ENCODE data around the gene PDSS2. TPM values are rescaled to one million over a fixed set of nuclear protein-coding genes. Genes with fewer than 3 reads are reported as not detected.

The PDSS2 gene
- total RNA-seq, 2 donors from 2014 or later = 22.5 to 29.4 TPM

DNA sequence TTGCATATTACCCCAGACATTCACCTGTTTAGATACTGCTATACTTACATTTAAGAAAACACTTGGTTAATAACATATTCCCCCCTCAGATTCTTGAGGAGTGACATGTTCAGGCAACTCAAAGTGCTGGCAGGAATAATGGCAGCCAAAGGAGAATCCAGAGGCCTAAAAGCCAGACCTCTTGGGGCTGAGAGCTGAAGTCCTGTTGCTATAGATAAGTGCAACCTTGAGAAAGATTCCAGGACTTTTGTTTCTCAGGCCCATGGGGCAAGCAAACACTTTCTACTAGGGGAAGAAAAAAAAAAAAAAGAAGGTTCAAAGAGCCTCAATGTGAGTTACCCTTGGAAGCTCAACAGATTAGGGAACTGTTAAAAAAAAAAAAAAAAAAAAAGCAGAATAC, 211.2 kb downstream of the PDSS2 start:
- no peak for ATAC-seq
- intact Hi-C loops (cut with DNase I, micrococcal nuclease) = no loop called here
- DNase-seq = no peak

DNA sequence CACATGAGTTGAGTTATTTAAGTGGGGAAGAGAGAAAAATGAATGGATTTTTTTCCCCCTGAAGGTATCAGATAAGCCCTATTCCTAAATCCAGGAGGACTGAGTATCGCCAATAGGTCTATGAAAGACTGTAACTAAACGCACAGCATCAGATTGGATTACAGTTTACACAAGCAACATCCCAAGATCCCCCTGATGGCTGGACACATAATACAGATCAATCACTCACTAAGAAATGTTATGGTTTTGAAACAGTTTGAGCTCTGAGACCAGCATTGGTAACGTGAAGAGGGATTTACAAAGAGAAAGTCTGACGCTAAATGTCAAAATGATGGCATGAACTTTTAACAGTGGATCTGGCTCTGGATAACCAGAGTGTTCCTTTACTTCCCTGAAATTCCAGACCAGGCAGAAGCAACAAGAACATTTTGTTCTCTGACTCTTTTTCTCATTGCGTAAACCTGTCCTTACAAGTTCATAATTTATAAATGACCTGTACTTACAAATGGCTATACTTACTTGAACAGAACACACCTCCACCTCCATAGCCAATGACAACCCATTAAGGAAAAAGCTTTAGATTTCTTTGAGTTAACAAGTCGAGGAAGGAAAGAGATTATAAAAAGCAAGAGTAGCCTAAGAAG, 212.3 kb downstream of the PDSS2 start:
- DNase-seq (no peak), ATAC-seq (no peak)
- intact Hi-C loops (cut with DNase I, micrococcal nuclease) = no loop called here

DNA sequence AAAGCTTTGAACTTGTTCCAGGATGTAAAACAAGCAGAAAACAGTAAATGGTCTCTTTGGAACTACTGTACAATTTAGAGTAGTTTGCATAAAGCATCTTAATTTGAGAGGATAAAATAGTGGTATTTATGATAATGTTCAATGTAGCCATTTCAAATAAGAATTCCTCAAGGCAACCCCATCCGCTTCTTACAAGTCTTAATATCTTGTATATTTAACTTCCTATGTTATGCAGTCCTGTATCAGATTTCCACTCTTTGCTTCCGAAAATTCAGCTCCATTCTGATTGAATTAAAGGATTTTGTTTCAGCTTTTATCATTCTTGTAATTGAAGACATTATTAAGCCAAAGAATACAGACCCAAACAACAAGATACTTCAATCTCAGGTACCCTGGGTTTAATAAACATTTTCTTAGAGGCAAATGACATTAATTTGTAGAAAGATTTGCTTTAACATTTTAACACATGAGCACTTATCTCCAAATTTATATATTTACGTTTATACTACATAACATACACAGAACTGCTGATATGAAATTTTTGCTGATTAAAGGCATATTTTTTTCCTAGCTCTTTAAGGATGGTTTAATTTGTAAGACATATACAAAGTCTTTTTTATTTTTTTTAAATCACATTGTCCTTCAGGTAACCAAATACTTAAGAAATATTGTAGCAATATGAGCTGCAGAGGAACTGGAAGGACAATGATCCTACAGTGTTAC, 213.0 kb downstream of the PDSS2 start:
- intact Hi-C loops (cut with DNase I, micrococcal nuclease) = no loop called here
- DNase-seq (no peak), ATAC-seq (no peak)

DNA sequence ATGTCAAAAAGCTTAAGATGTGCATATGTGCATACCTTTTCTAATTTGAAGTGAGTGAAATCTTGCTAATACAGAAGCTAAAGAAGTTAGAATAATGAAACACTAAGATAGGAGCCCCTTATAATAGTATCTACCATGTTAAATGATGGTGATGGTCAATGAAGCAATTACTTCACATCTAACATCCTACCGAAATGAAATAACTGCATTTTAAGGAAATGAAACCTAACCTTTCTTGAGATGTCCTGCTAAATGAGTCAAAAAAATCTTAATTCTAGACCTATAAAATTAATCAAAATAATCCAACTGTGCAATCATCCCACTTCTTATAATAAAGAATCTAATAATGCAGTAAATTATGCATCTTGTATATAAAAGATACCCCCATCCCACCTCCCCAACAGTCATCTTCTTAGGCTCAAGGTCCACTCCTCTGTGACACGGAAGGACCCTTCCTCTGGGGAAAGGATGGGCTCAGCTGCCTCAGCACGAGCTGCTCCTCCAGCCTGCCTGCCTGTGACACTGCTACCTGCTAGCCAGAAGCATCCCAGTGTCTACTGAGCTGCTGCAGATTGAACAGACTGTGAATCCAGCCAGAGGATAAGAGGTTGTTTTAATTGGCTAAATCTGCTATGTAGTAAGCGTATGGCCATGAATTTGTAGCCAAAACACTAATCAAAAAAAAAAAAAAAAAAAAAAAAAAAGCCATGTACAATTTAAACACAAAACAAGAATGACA, 214.5 kb downstream of the PDSS2 start:
- ATAC-seq (no peak), DNase-seq (no peak)
- intact Hi-C loops (cut with DNase I, micrococcal nuclease) = no loop called here

DNA sequence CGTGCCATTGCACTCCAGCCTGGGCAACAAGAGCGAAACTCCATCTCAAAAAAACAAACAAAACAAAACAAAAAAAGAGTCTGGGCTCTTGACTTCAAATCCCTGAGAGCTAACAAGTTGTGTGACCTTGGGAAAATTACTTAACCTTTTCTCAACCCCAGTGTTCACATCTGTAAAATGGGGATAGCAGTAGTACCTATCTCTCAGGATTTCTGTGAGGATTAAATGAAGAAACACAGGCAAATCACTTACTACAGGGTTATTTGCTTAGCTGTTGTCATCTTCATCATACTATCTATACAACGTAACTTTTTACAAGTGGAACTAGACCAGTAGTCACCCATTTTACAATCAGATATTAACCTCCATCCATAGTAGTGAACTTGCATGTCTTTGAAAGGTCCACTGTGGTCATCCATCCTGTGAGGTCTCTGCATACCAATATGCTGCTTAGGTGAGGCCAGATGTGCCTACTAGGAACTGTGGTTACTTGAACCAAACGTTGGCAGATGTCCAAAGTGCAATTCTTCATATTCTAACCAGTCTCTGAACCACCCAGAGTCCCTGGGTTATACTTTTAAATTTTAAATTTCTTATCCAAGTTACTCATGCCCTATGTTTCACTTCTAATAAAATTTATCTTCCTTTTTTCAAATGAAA, 215.2 kb downstream of the PDSS2 start:
- DNase-seq (no peak), ATAC-seq (no peak)
- intact Hi-C loops (cut with DNase I, micrococcal nuclease) = no loop called here

DNA sequence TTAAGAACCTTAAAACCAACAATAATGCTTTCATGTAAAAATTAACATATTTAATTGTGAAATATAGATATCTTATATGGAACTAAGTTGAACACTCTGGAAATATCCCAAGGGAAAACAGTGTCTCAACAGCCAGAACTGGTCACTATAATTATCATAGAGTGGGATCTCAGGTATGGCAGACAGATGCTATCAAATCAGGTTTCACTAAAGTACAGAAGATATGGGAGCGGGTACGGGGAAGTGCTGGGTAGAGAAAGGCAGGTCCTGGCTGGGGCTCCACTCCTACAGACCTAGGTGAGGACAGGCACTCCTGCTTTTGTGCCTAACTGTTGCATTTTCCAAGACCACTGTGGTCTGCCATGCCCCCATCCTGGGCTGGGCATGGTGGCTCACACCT, 215.9 kb downstream of the PDSS2 start:
- DNase-seq = no peak
- intact Hi-C loops (cut with DNase I, micrococcal nuclease) = no loop called here

DNA sequence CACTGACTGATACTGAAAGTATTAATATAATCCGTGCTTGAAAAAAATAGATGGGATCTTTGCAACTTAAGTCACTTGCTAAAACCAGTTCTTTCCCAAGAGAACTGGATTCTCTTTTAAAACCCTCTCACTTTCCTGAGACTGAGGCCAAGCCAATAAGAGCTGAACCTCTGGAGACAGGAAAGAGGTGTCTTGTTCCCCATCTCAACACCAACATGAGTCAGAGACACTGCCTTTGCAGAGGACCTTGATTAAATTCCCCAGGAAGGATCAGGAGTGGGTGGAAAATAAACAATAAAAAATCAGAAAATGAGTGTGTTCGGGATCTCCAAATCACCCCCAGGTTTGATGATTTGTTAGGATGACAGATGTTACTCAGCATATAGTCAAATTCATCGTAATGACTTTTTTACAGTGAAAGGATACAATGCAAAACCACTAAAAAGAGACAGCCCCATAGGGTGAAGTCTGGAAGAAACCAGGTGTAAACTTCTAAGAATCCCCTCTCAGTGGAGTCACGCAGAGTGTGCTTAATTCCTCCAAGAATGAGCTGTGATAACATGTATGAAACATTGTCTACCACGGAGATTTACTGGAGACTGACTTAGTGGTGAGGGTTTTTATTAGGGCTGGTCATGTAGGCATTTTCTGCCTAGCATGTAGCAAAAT, 221.2 kb downstream of the PDSS2 start:
- no peak for DNase-seq
- intact Hi-C loops (cut with DNase I, micrococcal nuclease) = no loop called here
- ATAC-seq = no peak

More for the DNA sequence above, 215.9 kb downstream of the PDSS2 start:
- no peak for ATAC-seq

DNA sequence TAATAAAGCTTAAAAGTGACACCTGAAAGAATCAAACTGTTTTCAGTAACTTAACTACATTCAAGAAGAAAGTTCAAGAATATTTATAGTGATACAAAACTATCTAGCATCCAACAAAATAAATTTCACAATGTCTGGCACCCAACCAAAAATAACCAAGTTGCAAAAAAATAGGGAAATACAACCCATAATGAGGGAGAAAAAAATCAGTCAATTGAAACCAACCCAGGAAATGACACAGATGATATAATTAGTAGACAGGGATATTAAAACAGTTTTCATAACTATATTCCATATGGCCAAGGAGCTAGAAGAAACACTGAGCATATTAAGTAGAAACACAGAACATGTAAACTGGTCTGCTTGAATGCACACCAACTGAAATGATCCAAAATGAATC, 223.9 kb downstream of the PDSS2 start:
- DNase-seq (no peak), ATAC-seq (no peak)
- intact Hi-C loops (cut with DNase I, micrococcal nuclease) = no loop called here

DNA sequence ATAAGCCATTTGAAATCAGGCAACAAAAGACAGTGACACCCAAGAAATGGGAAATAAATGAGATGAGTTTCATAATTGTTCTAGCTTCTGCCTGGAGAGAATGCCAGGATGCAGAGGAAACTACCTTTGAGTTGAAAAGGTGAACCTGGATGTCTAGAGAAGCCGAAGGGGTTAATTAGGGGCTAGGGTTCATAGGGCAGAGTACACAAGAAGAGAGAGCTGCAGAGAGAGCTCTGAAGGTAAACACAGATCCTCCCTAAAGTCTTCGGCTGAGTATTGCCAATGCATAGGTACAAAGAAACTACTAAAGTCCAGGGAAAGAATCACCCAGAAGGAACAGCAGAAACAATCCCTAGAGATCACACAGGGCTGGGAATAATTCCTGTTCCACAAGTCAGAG, 224.4 kb downstream of the PDSS2 start:
- intact Hi-C loops (cut with DNase I, micrococcal nuclease) = no loop called here
- no peak for DNase-seq
- peak; percentile 69 for ATAC-seq

DNA sequence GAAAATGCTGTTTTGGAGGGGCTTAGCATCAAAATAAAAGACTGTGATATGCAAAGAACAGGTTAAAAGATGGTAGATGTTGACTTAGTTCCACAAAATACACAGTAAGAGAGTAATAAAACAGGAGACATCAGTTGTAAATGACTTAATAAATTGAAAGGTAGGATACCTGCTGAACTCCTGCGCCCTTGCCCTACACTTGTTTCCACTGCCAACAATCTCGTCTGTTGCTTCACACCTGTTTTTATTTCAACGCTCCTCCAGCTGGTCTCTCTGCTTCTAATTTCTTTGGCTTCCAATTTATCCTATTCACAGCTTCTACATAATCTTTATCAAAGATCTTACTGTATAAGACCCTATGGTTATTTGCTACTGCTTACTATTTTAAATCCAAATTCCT, 228.1 kb downstream of the PDSS2 start:
- intact Hi-C loops (cut with DNase I, micrococcal nuclease) = no loop called here
- DNase-seq (no peak), ATAC-seq (no peak)

DNA sequence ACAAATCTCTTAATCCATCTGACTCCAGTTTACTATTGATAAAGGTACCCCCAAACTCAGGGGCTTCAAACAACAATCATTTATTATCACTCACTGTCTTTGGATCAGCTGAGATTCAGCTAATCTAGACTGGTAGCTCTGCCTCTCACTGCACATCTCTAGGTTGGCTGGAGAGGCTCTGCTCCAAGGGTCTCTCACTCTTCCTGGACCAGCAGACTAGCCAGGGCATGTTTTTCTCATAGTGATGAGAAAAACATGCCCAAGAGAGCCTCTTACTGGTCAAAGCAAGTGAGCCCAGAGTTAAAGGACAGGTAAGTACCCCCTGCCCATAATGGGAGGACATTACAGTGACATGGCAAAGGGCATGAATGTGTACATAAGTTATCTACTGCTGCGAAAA, 228.9 kb downstream of the PDSS2 start:
- intact Hi-C loops (cut with DNase I, micrococcal nuclease) = no loop called here
- DNase-seq = no peak
- ATAC-seq = no peak

DNA sequence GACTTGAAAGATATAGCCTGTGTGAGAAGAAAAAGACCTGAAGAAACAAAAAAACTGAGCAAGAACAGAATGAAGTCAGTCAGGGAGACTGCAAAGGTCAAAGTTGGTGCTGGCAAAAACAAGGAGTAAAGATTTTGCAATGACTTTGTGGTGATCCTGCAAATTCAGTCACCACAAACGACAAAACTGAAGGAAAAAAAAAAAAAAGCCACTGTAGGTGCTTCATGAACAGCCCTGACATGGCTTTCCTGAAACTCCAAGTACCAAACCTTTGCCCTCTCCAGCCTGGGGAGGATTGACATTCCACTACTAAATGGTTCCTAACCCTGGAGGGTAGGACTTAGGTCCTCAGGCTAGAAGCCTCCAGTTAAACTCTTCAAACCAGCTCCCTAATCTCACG, 229.3 kb downstream of the PDSS2 start:
- intact Hi-C loops (cut with DNase I, micrococcal nuclease) = no loop called here
- no peak for DNase-seq
- ATAC-seq = no peak

DNA sequence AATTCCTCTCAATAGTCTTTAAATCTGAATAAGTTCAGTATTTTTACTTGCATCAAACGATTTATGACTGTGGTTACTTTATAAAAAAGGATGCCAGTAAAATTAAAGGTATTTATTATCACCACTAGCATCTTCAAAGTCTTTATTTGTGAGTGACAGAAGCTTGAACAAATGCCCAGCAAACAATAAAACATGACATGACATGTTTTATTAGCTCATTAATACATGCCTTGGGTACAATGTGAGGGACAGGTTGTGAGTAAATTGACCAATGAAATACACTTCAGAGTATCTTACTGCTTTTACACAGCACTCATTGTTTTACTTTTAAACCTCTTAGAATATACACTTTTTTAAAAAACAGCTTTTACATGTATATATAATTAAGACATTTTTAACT, 230.6 kb downstream of the PDSS2 start:
- no peak for DNase-seq
- intact Hi-C loops (cut with DNase I, micrococcal nuclease) = no loop called here
- no peak for ATAC-seq

DNA sequence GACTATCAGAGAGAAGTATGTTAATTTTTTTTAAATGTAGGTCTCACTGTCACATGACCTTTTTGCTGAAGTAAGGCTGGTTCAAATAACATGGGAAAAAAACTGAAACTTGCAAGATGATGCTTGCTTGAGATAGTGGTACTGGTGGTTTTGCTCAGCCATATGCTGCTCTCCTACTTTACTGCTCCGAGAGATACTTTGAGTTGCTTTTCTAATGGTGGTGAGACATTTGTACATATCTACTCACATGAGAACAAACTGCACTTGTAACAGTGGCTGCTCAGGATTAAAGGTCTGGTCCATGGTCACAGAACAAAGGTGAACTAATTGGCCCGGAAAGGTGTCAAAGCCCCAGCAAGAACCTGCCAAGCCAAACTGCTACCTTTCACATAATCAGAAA, 237.8 kb downstream of the PDSS2 start:
- intact Hi-C loops (cut with DNase I, micrococcal nuclease) = no loop called here
- DNase-seq (no peak), ATAC-seq (no peak)

DNA sequence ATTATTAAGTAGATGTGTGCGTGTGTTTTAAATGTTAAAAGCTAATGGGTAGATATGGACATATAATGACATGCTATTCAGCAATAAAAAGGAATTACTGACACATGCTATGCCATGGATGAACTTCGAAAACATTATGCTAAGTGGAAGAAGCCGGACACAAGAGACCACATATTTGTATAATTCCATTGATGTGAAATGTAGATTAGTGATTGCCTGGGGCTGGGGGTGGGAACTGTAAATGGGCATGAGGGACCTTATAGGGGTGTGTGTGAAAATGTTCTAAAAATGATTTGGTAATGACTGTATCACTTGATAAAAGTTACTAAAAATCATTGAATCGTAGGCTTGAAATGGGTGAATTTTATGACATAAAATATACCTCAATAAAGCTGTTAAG, 239.5 kb downstream of the PDSS2 start:
- DNase-seq (no peak), ATAC-seq (no peak)
- intact Hi-C loops (cut with DNase I, micrococcal nuclease) = no loop called here

DNA sequence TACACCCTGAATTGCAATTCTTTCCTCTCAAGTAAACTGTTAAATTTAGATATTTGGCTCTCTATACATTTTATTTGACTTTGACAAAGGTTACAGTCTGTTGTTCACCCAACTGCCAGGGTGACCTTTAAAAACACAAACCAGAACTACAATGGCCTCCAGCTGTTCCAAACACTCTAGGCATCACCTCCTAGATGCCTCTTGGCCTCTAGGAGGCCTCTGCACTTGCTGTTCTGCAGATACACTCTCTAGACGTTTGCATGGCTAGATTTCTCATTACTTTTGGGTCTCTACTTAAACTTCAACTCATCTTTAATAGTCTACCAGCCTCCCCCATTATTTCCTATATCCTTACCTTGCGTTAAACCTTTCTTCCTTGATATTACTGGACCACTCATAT, 241.2 kb downstream of the PDSS2 start:
- DNase-seq (no peak), ATAC-seq (no peak)
- intact Hi-C loops (cut with DNase I, micrococcal nuclease) = no loop called here

DNA sequence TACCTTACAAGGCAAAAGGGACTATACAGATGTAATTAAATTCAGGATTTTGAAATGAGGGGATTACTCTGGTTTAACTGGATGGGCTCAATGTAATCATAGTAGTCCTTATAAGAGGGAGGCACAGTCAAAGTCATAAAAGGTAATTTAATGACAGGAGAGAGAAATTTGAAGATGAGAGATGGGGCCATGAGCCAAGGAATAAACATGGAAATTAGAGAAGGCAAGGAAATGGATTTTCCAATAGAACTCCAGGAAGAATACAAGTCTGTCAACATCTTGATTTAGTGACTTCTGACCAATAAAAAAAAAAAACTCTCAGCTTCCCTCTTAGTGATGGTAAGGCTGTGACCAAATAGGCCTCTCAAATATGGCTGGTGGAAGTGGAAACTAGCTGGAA, 242.1 kb downstream of the PDSS2 start:
- ATAC-seq (peak; percentile 84), DNase-seq (no peak)
- intact Hi-C loops (cut with DNase I, micrococcal nuclease) = no loop called here

DNA sequence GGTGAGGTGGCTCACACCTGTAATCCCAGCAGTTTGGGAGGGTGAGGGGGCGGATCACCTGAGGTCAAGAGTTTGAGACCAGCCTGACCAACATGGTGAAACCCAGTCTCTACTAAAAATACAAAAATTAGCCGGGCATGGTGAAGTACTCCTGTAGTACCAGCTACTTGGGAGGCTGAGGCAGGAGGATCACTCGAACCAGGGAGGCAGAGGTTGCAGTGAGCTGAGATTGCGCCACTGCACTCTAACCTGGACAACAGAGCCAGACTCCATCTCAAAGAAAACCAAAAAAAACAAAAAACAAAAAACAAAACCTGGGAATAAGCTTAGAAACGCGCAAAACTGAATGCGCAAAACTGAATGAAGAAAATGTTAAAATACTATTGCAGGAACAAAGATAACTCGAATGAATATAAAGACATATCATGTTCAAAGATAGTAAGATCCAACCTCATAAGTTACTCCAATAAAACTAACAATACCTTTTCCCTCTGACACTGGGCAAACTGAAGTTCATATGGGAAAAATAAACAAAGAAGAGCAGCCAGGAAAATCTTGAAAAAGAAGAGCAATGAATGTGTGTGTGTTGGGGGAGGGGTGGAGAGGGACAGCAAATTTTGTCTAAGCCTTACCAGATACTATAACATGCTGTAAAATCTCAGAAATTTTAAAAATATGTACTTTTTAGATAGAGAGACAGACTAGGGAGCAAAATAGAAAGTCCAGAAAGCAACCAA, 243.0 kb downstream of the PDSS2 start:
- DNase-seq (no peak), ATAC-seq (peak; percentile 53)

DNA sequence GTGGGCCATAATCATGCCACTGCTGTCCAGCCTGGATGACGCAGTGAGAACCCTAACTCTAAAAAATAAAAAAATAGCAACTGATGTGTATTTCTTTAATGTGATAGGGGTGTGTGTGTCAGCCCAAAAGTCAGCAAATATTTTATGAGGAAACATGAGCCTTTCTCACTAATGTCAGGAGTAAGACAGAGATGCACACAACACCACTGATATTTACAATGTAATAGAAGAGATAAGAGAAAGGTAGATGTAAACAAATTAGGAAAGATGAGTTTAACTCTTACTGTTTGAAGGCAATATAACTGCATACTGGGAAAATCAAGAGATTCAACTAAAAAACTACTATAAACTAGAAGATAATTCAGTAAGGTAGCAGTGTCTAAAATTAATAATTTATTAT, 244.0 kb downstream of the PDSS2 start:
- DNase-seq (no peak), ATAC-seq (no peak)
- intact Hi-C loops (cut with DNase I, micrococcal nuclease) = no loop called here

More for the DNA sequence above, 243.0 kb downstream of the PDSS2 start:
- intact Hi-C loops (cut with DNase I, micrococcal nuclease) = no loop called here
